ENCODE data around the gene ARVCF. TPM values are rescaled to one million over a fixed set of nuclear protein-coding genes. Genes with fewer than 3 reads are reported as not detected.

ARVCF gene
- total RNA-seq, 1 donor from 2014 or later, result 191 TPM

DNA sequence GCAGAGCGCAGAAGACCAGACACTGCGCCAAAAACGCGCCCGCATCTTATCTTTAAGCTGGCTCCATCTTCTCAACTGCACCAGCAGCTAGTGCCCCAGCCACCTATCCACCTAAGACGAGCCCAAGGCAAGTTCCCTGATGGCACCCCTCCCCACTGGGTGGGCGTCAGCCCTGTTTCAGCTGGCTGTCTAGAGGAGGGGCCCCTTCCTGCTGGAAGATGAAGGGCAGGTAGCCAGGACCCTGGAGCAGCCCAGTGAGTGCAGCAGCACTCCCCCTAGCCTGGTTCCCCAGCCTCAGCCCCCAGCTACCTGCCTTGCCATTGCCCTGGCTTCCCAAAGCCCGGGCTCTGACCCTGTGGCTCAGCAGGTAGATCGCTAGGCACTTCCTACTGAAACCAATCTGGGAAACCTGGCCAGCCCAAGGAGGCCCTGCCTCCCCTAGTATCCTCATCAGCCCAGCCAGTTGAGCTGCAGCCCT lies 28.3 kb downstream of the ARVCF start:
- DNase-seq (ENCODE audit: extremely low read depth, low read depth, low spot score), result no peak

DNA sequence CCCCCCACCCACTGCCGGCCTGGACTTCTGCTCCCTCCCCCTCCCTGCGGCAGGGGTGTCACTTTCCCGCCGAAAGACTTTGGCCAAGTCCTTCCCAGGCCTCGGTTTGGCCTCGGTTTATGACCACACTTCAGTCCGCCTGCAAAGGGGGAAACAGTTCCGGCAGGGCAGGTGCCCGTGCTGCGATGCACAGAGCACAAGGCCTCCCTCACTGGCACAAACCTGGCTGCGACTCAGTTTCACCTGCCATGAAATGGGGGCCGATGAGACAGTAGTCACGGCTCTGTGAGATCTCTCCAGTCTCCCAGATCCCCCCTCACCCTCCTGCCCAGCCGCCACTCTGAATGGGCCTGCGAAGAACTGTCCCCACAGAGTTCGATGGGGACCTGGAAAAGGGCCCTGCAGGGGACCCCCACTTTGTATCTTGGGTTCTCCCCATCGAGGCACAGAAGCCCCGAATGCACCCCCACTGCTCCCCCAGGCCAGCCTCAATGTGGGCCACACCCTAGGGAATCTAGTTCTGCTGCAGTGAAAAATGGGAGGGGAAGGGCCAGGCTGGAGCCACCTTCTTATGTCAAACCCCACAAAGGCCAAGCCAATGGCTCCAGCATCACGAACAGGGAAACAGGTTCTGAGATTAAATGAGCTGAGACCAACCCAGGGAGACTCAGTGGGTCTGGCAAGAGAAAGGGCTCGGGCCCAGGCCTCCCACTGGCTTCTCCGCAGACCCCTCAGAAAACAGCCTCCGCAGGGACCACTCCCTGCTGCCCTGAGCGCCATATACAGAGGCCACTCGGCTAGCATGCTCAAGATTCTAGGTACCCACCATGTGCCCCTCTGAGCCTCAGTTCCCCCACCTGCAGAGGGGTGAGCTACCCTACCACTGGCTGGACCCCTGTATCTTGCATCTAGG lies 29.0 kb downstream of the ARVCF start:
- DNase-seq (ENCODE audit: extremely low read depth, low read depth, low spot score), result no peak

DNA sequence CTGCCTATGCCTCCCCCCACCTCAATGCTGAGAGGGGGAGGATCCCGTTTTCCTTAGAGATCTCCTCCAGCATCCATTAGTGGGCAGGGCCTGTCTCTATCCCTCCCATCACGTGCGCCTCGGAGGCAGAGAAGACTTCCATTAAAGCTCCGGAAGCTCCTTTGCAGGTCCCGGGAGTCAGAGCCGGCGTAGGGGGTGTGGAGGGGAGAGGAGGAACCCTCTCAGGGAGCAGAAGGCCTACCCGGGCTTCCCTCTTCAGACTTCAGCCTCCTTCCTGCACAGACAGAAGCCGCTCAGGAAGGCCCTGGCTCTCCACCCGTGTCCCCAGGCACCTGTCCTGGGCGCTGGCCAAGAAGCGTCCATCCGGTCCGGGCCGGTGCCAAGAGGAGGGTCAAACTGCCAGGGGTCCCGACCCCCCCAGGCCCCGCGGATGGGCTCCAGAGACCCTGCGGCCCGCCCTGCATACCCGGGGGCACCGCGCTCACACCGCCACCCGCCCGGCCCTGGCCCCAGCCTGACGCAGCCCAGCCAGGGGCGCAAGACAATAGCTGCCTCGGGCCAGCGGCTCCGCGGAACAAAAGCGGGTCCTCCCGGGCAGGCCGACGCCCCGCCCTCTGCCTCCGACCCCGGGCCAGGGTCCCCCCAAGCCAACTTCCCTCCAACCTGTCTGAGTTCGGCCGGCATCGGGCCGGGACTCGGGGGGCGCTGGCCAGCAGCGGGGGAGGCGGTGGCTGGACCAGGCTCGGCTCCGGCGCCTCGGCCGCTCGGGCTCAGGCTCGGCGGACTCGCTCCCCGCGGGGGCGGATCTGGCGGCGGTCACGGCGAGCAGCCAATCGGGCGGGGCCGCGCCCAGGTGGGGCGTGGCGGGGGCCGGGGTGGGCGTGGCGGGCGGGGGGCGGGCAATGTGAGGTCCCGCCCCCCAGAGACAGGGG lies 29.9 kb downstream of the ARVCF start:
- no peak for DNase-seq (ENCODE audit: extremely low read depth, low read depth, low spot score)

DNA sequence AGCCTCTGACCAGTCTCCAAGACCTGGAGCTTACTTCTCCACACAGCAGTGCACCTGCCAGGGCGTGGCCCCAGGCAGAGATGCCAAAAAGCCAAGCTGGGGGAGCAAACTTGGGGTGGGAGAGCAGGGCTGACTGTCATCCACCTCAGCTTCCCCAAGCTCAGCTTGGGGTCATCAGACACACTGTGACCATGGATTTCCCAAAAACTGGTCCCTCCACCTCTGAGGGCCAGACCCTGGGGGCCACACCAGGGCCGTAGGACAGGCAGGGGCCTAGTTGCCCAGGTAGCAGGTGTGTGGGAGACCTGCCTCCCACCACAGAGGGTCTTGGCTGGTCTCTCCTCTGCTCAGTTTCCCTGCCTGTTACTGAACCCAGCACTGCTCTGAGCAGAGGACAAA lies 30.6 kb downstream of the ARVCF start:
- no peak for DNase-seq (ENCODE audit: extremely low read depth, low read depth, low spot score)

GRCh38 chr22:19984851-19985811 lies 31.5 kb downstream of the ARVCF start:
- DNase-seq (ENCODE audit: extremely low read depth, low read depth, low spot score), result no peak

- no peak for DNase-seq (ENCODE audit: extremely low read depth, low read depth, low spot score)
These were observed 32.3 kb downstream of the ARVCF start for GRCh38 chr22:19984201-19984753.

GRCh38 chr22:19983741-19984140 lies 32.9 kb downstream of the ARVCF start:
- no peak for DNase-seq (ENCODE audit: extremely low read depth, low read depth, low spot score)

DNA sequence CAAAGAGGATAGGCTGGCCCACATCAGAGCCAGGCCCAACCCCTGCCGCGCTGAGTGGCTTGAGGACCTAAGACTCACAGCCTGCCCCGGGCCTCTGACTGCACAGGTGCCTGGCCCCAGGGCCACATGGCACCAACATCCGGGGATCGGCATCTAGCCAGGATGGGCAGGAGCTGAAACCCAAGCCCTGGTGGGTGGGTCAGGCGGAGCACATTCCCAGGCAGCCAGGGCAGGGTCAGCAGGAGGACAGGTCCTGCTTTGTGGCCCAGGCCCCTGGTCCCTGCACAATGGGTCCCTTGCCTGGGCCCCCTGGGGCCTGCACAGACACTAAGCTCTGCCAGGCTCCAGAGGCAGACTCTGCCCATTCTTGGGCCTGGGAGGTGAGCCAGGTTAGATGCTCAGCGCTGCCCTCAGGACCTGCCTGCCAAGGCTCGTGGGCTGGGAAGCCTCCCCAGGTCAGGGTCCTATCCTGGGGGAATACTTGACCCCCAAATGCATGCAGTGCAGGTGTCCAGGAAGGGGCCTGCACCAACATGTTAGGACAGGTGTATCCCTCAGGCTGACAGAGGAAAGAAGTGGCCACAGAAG lies 33.5 kb downstream of the ARVCF start:
- no peak for DNase-seq (ENCODE audit: extremely low read depth, low read depth, low spot score)

DNA sequence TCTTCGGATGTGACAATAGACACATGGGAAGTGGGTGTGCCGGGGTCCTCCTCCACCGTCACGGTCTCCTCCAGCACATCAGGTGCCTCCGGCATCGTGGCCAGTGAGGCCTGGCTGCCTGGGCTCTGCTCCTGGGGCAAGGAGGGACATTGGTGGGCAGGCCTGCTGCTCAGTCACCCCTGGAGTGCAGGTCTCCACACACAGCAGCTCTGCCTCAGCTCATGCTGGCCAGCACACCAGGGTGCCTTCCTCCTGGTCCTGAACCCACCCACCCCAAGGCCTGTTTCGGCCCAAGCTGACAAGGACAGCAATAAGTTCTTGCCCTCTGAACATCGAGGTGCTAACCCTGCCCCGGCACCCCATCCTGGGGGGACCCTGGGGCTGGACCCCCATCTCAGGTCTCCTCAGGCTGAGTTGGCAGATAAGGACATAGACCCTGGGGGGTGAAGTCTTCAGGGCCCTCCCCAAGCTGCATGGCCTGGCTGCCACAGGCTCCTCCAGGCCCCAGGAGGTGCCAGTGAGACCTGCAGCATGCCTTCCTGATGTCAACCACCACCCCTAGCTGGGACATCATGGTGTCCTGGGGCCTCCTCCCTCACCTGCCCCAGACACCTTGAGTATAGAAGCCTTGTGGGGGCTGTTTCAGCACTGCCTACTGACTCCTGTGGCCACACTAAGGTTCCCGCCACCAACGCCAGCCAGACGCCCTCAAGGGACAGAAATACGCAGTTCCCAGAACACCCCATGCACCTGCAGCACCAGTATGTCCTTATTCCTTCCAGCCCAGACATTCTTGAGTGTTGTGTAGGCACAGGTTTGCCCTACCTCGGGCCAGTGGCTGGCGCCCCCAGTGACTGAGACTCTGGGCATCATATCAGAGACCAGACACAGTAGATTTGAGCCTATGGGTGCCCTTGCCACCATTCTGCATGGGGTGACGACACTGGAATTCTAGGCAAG lies 34.4 kb downstream of the ARVCF start:
- DNase-seq (ENCODE audit: extremely low read depth, low read depth, low spot score), result no peak

DNA sequence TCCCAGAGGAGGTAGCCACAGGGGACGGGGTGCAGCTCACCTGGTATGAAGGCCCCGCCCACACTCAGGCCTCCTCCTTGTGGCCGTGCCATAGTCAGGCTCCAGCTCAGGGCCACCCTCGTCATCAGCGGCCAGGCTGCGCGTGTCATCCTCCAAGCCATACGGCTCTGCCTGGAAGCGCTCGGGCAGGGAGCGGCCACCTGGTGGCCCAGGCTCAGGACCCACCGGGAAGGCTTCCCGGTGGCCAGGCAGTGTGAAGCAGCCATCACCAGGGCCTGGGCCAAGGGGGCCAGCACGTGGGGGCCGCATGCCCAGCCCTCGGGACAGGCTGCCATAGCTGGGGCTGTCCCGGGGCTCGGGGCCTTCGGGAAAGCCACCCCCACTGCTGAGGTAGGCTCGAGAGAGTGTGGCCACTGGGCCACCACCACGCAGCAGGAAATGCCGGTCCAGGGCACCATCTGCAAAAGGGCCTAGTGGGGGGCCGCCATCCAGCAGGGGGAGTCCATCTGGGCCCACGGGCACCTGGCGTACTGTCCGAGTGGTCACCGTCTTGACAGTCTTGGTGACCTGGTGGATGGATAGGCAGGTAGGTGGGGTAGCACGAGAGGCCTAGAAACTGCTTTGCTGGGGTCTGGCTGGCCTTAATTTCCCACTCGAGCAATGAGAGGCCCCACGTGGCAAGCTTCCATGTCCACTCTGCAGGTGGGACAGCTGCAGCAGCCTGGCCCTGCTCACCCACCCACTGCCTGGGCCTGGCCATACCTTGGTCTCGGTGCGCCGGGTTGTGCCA lies 35.3 kb downstream of the ARVCF start:
- DNase-seq (ENCODE audit: extremely low read depth, low read depth, low spot score), result no peak

GRCh38 chr22:19980766-19981165 lies 35.9 kb downstream of the ARVCF start:
- DNase-seq (ENCODE audit: extremely low read depth, low read depth, low spot score), result no peak

DNA sequence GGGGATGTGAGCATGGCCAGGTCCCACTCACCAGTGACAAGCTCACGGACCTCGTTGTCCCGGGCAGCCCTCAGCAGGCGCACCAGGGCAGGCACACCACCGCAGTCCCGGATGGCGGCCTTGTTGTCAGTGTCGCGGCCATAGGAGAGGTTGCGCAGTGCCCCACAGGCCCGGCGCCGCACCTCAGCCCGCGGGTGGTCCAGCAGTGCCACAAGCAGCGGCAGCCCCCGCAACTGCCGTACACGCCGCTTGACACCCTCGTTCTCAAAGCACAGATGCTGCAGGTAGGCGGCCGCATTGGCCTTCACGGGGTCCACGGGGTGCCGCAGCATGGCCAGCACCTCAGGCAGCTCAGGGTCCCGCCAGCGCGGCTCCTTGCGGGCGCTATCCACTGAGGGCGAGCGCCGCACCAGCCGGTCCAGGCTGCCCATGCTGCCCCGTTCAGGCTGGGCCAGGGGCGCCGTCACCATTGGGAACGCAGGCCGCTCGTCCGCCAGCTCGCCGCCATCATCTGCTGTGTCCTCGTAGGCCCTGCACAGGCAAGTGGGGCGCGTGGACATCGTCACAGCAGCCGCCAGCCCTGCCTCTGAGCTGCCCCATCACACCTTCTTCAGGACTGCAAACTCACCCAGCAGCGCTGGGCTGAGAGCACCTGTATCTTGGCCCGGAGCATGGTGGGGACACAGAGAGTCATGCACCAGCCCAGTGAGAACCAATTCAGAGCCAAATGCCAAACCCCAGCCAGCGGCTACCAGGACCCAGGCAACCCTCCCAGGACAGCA lies 36.7 kb downstream of the ARVCF start:
- DNase-seq (ENCODE audit: extremely low read depth, low read depth, low spot score), result no peak

DNA sequence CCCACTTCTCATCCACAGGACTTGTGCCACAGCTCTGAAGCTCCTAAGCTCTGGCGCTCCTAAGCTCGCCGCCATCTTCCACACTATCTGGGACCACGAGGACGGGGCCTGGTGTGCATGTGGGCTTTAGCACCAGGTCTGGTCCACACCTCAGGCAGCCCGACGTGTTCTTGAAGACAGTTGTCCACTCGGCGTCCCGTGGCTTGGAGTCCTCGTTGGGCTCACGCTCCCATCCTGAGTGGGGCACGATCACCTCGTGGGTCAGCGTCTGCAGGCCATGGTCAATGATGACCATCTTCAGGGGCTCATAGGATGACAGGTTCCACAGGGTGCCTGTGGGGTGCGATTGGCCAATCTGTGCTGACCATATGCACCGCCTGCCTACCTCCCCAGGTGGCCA lies 37.9 kb downstream of the ARVCF start:
- DNase-seq (ENCODE audit: extremely low read depth, low read depth, low spot score), result no peak

- DNase-seq (ENCODE audit: extremely low read depth, low read depth, low spot score), result no peak
These were observed 39.1 kb downstream of the ARVCF start for GRCh38 chr22:19977296-19978243.

DNA sequence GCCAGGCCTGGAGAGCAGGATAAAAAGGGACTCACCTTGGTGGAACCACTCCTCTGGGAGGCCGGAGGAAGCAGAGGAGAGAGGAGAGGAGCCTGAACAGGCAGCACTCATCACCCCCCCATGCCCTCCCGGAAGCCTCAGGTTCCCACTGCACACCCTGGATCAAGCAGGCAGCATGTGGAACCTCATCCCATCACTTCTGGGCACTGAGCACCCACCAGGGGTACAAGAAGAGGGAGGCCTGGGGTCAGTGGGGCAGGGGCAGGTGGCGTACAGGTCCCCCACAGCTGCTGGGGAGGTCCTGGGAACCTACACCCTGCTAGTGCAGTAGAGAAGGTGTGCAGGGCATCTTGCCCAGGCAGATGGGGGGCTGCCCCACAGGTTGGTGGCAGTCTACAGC lies 40.0 kb downstream of the ARVCF start:
- no peak for DNase-seq (ENCODE audit: extremely low read depth, low read depth, low spot score)

- DNase-seq (ENCODE audit: extremely low read depth, low read depth, low spot score), result no peak
These were observed 41.0 kb downstream of the ARVCF start for GRCh38 chr22:19975707-19976035.

Data from glomerular endothelial cell (primary cell).